GM19438 (cell line): ENCODE measurements around the gene CD47.
A peak's percentile ranks its signal among the peaks of the same experiment; 100 is the strongest.

Source experiments
- ATAC-seq: cut with Tn5 transposase; IDR thresholded peaks from one replicate; pipeline ENCODE4 v1.9.1; 2021; ENCODE audit warnings: low read depth; ENCODE audit not compliant: unreplicated experiment

CD47 gene

DNA sequence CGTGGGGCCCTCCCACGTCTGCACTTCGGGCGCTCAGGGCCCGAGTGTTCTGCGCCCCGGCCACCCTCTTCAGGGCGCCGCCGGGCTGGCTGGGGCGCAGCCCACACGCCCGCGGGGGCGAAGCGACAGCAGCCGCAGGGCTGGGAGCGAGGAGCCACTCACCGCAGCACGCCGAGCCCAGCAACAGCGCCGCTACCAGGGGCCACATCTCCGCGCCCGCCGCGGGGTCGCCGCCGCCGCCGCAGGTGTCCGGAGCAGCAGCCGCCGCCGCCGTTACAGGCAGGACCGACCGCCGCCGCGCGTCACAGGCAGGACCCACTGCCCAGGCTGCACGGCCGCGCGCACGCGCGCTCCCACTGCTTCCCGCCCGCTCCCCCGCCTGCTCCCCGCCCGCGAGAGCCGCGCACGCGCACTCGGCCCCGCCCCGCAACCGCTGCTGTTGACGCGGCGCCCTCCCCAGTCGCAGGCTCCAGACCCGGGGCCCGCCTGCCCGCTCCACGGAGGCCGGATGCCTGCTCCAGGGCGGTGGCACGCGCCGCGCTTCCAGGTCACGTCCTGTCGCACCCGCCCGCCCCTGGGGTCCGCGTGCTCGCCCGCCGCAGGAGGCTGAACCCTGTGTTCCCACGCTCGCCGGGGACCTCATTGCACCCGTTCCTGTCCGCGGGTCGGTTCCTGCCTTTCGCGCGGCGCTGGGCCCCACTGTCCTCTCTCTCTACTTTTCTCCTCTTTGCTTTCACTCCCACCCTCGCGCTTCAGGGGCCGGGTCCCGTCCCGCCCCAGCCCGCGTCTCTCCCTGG lies at the start of gene CD47:
Gene CD47 (minus strand): TSS at position 331 of the 797 bp plus-strand sequence. CDS start 123 bp downstream, at position 208.
- ATAC-seq, result peak; percentile 62

DNA sequence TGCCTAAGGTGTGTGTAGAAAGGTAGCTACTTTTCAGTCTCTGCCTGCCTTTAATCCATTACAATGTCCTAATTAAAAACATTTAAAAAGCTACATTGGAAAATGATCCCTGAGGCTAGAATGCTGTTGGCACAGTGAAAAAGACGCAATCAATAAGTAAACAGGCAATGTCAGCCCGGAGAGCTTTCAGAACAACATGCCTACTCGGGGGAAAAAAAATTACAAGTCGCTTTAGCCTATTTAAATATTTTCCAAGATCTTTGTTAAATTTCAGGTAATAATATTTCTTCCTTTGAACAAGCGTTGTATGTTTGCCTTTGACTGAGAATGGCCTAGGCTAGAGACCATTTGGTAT lies 46.6 kb upstream of the CD47 start:
- no peak for ATAC-seq

DNA sequence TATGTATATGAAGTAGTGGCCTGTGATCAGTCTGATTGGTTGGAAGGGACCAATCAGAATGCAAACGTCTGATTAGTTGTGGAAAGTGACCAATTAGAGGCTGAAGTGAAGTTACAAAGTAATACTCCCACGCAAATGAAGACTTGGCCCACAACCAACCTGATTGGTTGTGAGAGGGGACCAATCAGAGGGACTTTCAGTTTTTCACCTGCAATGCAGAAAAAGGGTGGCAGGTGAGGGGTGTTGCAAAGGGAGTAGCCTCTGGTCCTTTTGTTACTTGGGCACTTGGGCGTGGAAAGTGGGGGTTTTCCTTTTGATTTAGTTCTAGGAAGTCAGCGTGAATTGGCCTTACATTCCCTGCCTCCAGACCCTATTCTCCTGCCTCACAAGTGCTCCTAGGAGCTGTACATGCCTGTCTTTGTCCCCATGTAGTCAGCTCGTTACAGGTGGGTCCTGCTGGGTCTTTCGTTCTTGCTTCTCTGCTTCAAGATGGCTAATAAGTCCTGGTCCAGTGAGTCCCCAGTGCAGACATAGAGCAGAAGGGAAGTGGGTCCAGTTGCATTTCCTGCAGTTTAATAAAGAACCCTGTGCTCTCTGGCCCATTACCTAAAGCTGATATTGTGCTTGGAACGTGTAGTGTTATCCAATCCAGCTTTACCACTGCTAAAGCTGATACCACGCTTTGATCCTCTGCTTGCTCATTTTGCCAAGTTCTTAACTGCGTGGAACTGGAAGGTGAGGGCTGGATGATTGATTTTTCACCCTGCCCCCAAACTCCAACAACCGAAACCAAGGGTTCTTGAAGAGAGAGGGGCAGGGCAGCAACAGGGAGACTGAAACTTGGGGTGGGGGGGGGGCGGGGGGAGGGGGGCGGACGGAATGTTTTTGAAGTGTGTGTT lies 46.0 kb upstream of the CD47 start:
- no peak for ATAC-seq

DNA sequence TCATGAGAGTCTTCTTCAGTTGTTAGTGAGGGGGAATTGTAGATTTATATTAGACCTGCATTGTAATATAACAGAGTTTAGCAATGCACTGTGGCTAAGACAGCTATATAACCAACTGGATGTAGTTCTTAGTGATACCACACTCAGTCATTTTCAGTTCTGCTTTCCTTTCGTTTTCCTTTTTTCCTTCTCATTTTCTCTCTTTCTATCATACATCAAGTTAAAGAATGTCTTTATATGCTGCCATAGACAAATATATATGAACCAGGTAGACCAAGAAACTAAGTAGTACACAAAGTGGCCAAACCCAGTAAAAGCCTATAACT lies 43.7 kb upstream of the CD47 start:
- peak; percentile 48 for ATAC-seq

DNA sequence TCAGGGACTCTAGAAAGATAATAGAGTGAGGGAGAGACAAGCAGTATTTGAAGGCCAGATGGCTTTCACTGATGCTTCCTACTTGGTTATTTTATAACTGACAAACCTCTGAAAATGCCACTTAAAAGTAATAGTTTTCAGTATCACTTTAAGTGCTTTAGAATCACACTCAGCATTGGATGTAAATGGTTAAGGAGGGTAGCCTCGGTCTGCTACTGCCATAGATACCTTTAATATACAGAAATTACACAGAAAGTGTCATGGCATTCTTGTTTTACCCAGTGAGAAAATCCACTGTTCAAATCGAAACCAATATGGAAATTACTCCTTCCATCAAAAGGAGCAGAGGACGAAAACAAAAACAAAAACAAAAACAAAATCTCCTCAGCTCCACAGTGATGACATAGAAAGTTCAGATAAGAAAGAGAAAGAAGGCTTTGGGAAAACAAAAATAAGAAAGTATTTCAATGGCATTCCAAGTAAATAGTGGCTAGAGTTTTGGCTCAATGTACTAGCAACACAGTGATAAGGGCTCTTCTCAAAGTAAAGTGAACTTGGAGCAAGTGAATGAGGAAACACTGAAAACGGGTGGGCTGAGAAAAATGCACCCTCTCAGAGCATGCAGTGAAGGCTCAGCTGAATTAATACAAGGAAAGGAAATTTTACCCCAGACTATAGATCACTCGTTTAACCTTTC lies 43.2 kb upstream of the CD47 start:
- ATAC-seq, result peak; percentile 54

DNA sequence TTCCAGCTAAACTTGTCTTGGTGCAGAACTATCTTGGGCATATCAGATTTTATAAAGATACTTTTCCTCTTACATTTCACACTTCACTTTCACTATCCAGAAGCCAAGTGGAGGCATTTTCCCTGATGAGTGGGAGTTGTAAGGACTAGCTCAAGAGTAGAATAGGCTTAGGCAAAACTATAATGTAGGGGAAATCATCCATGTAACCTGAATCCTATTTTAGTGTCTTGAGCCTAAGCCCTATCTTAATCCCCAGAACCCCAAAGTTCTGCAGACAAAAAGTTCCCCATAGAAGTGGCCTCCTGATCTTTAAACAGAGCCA lies 42.2 kb upstream of the CD47 start:
- ATAC-seq, result no peak

DNA sequence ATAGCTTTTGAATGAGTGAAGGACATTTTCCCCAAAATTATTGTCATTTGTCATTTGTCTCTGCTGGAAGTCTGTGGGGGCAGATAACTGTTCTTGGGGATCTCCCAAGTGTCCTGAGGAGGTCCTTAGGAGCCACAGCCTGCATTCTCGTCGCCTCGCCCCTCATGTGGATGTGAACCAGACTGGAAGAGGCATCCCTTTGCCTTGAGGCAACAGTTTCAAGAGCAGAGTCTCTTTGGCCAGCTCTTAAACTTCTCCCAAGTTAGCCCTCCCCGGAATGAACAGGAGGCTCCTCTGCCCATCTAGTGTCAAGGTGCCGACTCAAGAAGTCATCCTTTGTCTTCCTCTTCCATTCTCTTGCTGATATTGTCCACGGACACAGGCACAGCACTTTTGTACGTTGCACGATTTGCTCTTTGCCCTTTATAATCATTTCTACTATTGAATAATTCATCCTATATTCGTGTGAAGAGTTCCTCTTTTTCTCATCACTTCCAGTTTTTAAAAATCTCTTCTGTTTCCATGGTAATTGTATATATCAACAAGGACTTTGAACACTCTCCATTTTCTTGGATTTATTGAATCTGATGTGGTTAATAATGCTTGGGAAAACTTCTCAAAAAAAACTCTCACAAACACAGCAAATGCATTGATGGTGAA lies 40.8 kb upstream of the CD47 start:
- no peak for ATAC-seq

DNA sequence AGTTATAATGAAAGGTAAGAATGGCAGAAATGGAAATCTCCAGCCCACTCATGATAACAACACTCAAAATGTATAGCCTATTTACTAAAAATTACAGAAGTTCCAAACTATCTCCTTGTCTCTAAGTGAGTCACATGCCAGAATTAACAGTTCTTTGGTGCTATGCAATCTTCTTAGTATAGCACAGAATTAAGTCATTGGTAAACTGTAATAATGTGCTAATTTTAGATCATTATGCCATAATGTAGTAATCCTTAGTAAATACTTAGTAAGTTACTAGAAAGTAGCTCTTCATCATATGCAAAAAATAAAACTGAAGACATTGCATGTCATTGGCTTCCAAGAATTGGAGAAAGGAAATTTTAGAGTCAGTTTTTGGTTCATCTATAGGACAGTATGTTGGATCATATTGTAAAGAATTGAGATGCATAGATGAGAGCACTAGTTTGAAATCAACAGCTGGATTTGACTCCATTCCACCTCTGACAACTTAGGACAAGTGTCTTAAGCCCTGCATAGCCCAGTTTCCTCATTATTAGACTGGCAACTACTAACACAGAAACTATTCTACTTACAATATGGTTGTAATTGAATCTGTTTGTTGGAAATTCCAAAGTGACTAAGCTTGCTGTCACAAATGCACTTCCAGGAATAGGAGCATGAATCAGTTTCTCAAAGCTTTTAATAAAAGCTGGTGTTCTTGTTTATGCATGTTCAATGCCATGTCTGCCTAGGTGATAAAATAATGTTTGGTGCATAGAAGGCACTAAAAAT lies 40.1 kb upstream of the CD47 start:
- ATAC-seq, result no peak

DNA sequence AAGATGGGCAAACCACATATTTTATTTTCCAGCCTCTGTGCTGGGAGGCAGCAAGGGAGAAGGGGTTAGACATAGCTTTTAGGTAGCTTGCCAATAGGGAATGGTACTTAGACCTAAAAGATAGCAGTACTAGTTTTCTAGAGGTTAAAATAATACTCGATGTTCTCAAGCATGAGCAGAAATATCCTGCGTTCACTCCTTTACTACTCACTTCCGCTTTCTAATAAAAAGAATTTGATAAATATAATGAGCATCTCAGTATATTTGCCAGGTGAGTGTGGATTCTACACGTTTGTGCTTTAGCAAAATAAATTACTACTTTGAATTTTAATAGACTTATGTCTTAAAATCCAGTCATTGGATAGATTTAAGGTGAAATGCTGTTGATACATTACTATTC lies 39.4 kb upstream of the CD47 start:
- no peak for ATAC-seq

DNA sequence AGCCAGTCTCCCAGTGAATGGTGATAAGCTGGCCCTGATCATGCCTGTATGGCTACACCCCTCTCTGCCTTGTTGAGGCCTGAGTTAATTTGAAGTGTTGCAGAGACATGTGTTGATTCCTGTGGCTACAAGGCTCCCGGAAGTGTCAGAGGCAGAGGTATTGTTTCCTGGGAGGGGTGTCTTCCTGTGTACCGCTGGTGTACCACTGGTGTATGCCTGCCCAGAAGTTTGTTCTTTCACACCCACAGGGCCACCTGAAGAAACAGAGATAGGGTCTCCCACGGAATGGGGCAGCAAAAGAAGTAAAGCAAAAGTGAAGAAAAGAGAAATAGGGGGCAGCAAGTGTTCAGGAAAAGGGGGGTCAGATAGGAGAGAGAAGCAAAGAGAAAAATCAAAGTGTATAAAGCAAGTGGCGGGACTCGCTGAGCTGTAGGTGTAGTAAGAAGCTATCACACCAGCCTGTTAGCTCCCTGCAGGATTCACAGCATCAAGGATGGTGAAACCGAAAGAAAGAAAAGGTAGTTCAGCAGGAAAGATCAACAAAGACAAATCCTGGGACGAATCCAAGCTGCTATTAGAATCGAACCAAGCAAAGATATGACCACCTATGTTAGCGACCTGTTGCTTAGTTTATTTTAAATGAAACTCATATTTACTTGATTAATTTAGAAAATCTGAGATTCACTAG lies 36.6 kb upstream of the CD47 start:
- ATAC-seq, result no peak

DNA sequence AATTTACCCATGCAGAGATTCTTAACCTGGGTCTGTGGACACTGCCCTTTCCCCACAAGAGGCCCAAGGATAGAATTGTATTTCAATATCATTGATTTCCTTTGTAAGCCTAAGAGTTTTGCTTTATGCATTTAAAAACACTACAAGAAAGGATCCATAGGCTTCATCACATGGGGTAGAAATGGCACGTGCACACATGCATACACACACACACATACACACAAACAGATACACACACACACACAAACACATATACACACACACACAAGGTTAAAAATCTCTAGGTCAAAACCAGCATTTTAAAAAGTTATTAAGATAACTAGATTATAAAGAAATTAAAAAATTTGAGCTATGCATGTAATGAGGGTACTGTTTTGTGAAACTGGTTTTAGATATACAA lies 35.5 kb upstream of the CD47 start:
- no peak for ATAC-seq

DNA sequence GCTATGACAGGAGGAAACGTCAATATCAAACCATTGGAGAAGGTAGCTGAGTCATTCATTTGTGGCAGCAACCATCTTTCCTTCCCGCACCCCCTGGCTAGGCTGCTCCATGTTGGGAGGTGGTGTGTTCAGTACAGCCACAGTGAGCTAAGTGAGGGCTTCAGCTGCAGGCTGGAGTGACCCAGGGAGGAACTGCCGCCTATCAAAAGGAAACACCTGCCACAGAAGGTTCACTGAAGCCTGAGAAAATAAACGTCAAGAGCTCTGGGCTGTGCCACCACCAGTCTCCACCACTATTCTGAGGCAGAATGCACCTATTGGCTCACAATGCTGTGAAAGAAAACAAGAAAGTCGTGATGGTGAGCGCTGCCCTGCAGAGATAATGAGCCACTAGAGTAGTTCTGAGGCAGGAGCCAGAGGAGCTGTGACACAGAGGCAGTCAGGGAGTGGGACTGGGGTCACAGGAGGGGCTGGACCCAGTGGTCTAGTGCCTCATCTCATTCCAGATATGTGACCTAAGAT lies 34.8 kb upstream of the CD47 start:
- peak; percentile 60 for ATAC-seq

DNA sequence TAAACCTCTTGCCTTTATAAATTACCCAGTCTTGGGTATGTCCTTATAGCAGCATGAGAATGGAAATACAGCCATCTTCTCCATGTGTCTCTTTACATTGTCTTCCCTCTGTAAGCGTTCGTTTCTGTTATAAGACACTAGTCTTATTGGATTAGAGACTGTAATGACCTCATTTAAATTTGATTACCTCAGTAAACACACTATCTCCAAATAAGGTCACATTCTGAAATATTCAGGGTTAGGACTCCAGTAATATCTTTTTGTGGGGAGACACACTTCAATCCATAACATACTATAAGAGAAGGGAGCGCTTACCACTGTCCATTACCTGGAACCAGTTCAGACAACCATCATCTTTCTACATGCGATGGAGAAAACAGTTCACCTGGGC lies 34.3 kb upstream of the CD47 start:
- no peak for ATAC-seq

DNA sequence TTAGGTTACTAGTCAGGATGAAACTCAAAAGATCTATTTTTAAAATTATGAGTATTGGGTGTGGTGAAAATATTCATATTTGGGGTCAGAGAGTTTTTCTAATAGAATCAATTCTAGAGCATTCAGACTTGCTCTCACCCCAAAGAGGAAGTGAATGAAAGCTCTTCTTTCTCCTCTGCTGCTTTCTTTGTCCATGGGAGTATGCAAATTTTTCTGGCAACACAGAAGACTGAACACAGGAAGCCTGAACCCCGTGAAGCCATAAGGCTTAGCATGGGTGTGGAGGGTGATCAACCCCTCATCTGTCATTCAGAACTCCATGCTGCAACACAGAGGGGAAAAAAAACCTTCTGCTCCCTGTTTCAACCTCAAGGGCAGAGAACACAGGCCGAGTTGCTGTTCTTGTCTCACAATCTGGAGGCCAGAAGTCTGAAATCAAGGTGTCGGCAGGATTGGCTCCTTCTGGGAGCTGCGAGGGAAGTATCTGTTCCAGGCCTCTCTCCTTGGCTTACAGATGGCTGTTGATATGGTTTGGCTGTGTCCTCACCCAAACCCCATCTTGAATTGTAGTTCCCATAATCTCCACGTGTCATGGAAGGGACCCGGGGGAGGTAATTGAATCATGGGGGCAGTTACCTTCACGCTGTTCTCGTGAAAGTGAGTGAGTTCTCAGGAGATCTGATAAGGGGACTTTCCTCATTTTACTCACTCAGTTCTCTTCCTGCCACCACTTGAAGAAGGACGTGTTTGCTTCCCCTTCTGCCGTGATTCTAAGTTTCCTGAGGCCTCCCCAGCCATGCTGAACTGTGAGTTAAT lies 33.7 kb upstream of the CD47 start:
- ATAC-seq, result peak; percentile 76

DNA sequence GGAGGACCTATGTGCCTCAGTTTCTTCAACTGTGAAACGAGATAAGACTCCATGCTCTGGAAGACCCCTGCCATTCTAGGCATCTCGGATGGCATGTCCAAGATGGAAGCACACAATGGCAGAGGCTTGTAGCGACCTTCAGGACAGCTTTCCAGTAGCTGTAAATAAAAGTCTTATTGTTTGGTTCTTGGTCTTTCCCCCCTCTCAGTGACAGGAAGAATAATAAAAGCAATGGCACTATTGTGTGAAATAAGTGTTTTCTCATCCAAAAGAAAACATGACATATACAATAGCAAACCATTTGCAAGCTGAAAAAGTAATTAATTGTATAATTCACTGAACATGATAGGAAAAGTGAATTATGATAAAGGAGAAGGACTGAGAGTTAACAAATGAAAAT lies 32.5 kb upstream of the CD47 start:
- ATAC-seq, result no peak

DNA sequence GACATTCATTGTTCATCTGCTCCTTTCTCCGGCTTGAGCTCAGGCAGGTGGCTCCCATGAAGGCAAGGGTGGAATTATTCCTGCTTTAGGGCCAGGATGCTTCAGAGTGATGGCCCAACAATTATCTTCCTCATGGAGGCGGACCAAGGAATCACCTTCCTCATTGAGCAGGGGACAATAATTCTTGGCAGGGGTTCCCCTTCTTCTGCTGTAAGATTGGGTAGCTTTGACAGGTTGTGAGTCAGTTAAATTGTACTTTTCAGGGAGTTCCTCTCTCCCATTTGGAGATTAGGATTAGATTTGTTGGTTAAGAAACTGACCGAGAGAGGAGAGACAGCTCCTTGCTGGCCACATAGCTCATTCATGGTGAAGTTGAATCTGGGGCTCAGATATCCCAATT lies 31.4 kb upstream of the CD47 start:
- no peak for ATAC-seq

DNA sequence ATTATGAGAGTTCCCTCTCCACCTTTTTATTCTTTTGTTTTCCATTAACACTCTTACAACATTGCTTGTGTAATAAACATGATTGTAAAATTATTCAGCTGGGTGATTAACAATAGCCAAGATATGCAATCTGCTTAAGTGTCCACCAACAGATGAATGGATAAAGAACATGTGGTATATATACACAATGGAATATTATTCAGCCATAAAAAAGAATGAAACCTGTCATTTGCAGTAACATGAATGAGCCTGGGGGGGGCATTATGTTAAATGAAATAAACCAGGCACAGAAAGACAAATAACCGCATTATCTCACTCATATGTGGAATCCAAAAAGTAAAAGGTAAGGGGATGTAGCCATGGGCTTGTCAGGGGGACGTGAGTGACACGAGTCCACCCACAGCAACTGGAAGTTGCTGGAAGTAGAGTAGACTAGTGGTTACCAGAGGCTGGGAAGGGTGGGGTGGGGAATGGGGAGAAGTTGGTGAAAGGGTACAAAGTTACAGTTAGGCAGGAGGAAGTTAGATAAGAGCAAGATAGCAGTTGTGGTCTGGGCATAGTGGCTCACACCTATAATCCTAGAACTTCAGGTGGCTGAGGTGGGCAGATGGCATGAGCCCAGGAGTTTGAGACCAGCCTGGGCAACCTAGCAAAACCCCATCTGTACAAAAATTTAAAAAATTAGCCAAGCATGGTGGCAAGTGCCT lies 28.7 kb upstream of the CD47 start:
- no peak for ATAC-seq
